Epithelial cell of proximal tubule (primary cell): ENCODE measurements around the gene ALPG. TPM values are rescaled to one million over a fixed set of nuclear protein-coding genes. Genes with fewer than 3 reads are reported as not detected.
"Not testable (repeated sequence)": the region's sequence is repeated elsewhere in the genome, so short reads cannot be mapped to it uniquely, and the experiment has no call there.

Experiments used
- DNase-seq: peaks from one replicate; pipeline ENCODE4 v3.0.0-alpha.2; 2011; ENCODE audit warnings: low read depth
- H3K4me3 ChIP-seq: 2 replicates; pipeline ENCODE4 v1.5.1; 2011; ENCODE audit warnings: low read depth, mild to moderate bottlenecking, low read length
- CTCF ChIP-seq: conservative IDR thresholded peaks from 2 replicates; pipeline ENCODE4 v1.5.1; 2012; ENCODE audit warnings: low read depth, mild to moderate bottlenecking, low read length
- total RNA-seq: library from RNA; depleted of rRNA; stranded (reverse); fragments of >200 nt; gene quantifications from 2 replicates; pipeline ENCODE4 v1.2.3, GENCODE V29; 2015

The ALPG gene
- total RNA-seq, 1 donor from 2014 or later = not detected

- TF ChIP-seq CTCF = no peak
- no peak overlapping the region for H3K4me3 ChIP-seq
- no peak for DNase-seq
Observed at GRCh38 chr2:232396683-232397082, 10.0 kb upstream of the ALPG start.

- no peak for DNase-seq
Observed at GRCh38 chr2:232398293-232399034, 8.2 kb upstream of the ALPG start.

GRCh38 chr2:232400256-232401015, 6.2 kb upstream of the ALPG start:
- no peak for DNase-seq
- no peak overlapping the region for H3K4me3 ChIP-seq
- TF ChIP-seq CTCF = no peak

More at GRCh38 chr2:232398293-232399034, 8.2 kb upstream of the ALPG start:
- no peak overlapping the region for H3K4me3 ChIP-seq
- no peak for TF ChIP-seq CTCF

GRCh38 chr2:232402518-232402917, 4.1 kb upstream of the ALPG start:
- H3K4me3 ChIP-seq = no peak overlapping the region
- DNase-seq = no peak
- TF ChIP-seq CTCF = no peak

- H3K4me3 ChIP-seq = no peak overlapping the region
- DNase-seq = no peak
- TF ChIP-seq CTCF = no peak
Observed at GRCh38 chr2:232405943-232406510, 617 bp upstream of the ALPG start.

GRCh38 chr2:232407428-232408150, 945 bp downstream of the ALPG start:
- H3K4me3 ChIP-seq, DNase-seq: not testable (repeated sequence)

GRCh38 chr2:232408269-232408668, 1.6 kb downstream of the ALPG start:
- DNase-seq, H3K4me3 ChIP-seq: not testable (repeated sequence)

GRCh38 chr2:232409617-232410016, 3.0 kb downstream of the ALPG start:
- H3K4me3 ChIP-seq, DNase-seq: not testable (repeated sequence)
